Stimulated activated CD8-positive, alpha-beta memory T cell treated with anti-CD3 and anti-CD28 coated beads, Interleukin-7, amount 100 ng/mL, for 24 hours (primary cell): ENCODE measurements around the gene UGGT1.
"Not testable (repeated sequence)": the region's sequence is repeated elsewhere in the genome, so short reads cannot be mapped to it uniquely, and the experiment has no call there.

Experiments used
- DNase-seq: peaks from one replicate; pipeline ENCODE4 v3.0.0-alpha.2; 2020; ENCODE audit warnings: low read depth

Gene UGGT1

DNA sequence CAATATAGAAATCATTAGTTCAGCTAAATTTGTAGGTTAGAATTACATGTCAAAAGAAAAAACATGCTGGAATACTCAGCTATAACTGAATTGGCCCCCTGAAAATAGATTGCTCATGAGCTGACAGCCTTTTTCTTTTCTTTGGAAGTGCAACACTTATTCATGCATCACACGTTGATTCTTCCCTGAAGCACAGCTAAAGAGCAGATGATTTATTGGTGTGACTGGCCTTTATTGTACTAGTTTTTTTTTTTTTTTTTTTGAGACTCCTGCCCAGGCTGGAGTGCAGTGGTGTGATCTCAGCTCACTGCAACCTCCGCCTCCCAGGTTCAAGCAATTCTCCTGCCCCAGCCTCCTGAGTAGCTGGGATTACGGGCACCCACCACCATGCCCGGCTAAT is 83.1 kb downstream of the UGGT1 start:
- DNase-seq = not testable (repeated sequence)

DNA sequence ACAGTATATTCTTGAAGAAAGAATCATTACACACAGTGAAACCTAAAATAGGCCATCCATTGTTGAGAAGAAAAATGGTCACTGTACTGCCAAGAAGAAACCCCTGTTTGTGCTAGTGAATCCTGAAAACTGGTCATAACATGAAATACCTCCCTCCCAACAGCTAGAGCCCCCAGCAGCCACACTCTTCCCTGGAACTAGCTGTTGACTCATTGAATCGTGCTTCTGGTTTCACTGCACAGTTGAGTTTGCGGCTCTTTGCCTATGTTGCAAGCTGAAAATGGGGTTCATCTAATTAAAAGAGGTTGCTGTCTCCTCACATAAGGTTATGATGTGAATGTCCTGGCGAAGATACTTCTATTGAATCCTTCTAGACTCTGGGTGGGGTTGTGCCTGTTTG is 86.3 kb downstream of the UGGT1 start:
- no peak for DNase-seq

GRCh38 chr2:128178149-128178649 is 87.2 kb downstream of the UGGT1 start:
- no peak for DNase-seq

GRCh38 chr2:128178650-128179460 is 87.9 kb downstream of the UGGT1 start:
- no peak for DNase-seq

DNA sequence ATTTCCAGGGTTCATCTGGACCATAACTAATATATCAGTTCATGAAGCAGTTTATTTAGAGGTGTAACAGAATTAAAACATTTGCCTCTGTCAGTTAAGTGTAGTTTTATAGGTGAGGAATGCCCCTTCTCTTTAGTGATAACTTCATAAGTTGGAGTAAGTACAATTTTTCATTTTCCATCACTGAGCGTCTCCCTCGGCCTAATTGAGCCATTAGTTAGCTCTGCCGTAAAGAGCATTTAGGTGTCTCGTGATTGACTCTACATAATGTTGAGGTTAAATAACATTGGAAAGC is 88.4 kb downstream of the UGGT1 start:
- DNase-seq = no peak

- no peak for DNase-seq
Observed at GRCh38 chr2:128180031-128180430, 89.0 kb downstream of the UGGT1 start.

- DNase-seq = no peak
Observed at GRCh38 chr2:128185576-128185975, 94.6 kb downstream of the UGGT1 start.

- DNase-seq = no peak
Observed at GRCh38 chr2:128187032-128187654, 96.1 kb downstream of the UGGT1 start.

DNA sequence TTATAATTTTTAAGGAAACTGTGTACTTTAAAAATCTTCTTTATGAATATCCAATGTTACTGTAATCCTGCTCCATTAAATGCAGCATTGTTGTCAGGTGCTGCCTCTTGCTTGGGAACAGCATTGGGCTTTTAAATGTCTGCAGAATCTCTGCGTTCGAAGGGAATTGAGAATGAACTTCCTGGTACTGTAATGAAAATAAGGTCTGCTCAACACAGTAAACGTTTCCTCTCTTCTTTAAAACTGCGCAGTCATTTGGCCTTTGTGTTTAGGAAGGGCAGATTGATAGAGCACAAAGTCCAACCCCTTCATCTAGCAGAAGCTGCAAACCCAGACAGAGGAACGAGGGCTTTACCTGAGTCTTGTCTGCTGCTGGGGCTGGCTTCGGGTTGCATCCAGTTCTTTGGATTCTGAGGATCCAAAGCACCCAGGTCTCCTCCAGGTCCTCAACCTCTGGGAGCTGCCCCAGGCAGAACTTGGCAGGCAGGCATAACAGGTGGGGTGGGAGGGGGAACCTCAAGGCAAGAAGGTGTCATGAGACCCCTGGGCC is 104.5 kb downstream of the UGGT1 start:
- DNase-seq = no peak

DNA sequence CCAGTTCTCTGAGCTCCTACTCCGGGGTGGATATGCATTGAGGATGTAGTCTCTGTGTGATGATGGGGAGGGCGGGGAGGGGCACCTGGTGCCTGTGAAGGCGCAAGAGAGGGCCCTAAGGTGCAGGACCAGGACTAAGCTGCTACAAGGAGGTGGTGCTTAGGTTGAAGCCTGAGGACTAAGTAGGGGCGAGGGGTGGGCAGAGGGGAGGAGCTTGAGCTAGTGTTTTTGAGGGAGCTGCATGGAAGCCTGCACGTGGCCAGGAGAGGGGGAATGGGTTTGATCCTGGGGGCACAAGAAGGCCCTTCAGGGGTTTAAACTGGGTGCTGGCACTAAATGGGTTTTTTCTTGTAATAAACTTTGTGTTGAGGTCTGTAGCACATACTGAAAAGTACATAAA is 105.0 kb downstream of the UGGT1 start:
- DNase-seq = no peak

DNA sequence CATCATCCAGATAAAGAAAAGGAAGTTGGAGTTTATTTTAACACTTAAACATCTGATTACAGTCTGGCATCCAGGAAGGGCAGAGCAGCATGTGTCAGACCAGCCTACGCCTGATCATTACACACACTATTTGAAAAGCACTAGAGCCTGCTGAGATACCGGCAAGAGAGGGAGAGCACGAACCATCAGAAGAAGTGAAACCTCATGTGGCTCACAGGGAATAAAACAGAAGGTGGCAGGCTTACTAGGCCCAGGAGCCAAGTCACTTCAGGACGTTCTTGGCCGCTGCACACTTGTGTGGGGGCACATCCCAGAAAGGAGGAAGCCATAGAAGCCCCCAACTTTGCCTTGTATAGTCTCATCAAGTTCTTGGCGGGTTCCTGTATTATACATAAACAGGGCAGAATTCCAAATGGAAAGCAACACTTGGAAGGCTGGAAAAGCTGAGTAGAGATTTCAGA is 105.5 kb downstream of the UGGT1 start:
- no peak for DNase-seq

- DNase-seq = no peak
Observed at GRCh38 chr2:128197059-128197458, 106.1 kb downstream of the UGGT1 start.

GRCh38 chr2:128198656-128199055 is 107.7 kb downstream of the UGGT1 start:
- DNase-seq = no peak

DNA sequence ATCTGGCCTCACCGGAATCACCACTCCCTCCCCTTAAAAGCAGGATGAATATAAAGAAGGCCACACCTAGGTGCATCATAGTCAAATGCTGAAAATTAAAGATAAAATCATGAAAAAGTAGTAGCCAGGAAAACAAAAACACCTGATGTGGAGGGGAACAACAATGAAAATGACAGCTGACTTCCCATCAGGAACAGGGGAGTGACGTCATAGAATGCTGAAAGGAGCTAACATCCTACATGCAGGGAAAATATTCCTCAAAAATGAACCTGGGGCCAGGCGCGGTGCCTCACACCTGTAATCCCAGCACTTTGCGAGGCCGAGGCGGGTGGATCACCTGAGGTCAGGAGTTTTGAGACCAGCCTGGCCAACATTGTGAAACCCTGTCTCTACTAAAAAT is 108.1 kb downstream of the UGGT1 start:
- no peak for DNase-seq

DNA sequence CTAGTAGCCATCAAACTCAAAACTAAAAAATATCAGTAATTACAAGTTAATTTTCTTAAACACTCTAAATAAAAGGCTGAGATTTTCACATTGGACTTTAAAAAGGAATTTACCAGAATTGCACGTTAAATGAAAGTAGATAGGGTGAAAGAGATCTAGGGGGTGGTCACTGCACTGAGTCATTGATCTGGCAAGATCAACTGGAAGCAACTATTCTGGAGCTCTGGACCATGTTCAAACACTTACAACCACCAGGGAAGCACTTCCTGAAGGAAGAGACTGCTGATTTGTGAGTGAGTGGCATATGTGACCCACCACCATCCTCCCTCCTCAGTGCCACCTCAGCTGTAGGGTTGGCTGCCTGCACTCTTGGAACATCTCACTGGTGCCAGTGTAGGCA is 111.8 kb downstream of the UGGT1 start:
- no peak for DNase-seq

GRCh38 chr2:128206245-128206644 is 115.2 kb downstream of the UGGT1 start:
- DNase-seq = no peak

DNA sequence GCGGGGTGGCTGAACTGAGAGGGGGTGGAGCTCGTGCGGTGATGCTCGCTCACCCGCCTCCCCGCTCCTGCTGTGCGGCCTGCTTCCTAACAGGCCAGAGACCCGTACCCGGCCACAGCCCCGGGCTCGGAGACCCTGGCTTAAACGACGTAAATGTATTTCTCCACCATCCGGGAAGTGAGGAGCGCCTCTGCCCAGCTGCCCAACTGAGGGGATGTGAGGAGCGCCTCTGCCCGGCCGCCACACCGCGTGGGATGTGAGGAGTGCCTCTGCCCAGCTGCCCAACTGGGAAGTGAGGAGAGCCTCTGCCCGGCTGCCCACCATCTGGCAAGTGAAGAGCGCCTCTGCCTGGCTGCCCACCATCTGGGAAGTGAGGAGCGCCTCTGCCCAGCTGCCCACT is 117.0 kb downstream of the UGGT1 start:
- DNase-seq = no peak

GRCh38 chr2:128208631-128209324 is 117.8 kb downstream of the UGGT1 start:
- not testable (repeated sequence) for DNase-seq

- no peak for DNase-seq
Observed at GRCh38 chr2:128214251-128214650, 123.3 kb downstream of the UGGT1 start.

DNA sequence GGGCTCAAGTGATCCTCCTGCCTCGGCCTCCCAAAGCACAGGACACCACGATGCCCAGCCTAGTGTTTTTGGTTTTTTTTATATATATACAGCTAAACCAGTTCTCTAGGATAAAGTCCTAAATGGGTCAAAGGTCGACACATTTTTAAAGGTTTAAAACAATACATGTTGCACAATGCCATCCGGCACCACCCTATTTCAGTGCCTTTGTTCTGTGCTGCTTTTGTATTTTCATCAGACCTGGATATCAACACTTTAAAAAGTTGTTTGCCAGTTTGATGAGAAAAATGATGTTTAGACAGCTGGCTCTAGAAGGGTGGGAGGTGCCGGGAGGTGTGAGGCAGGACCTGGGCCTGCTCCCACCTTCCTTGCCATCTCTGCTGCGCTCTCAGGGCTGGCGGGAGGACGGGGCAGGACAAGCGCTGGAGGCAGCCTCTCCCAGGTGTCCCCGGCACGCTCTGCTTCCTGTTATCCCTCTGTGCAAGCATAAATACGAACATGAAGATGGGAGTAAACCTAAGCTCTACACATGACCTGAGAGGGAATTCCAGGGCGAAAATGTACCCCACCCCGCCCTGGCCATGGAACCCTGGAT is 124.0 kb downstream of the UGGT1 start:
- DNase-seq = no peak

- DNase-seq = no peak
Observed at GRCh38 chr2:128215897-128216642, 125.1 kb downstream of the UGGT1 start.

- DNase-seq = no peak
Observed at GRCh38 chr2:128217671-128218070, 126.7 kb downstream of the UGGT1 start.
